Measurements from ENCODE around the gene SRA1. TPM values are rescaled to one million over a fixed set of nuclear protein-coding genes. Genes with fewer than 3 reads are reported as not detected.
"Not testable (repeated sequence)": the region's sequence is repeated elsewhere in the genome, so short reads cannot be mapped to it uniquely, and the experiment has no call there.

The SRA1 gene
- total and polyA plus RNA-seq, 5 experiments from 2014 or later: 26.7 to 37.5 (median 28.3) TPM

GRCh38 chr5:140591747-140592372, 34.6 kb upstream of the SRA1 start:
- peak overlapping the region in 1 of 10 donors; percentile 7 for H3K4me3 Mint-ChIP-seq
- peaks cover 0 to 5% (median 0%) of the 10 kb centered on the region in 5 donors for H3K27me3 Mint-ChIP-seq

GRCh38 chr5:140590861-140591260, 33.6 kb upstream of the SRA1 start:
- H3K9me3 Mint-ChIP-seq: no peaks in the 10 kb centered on the region
- ATAC-seq: no peak
- no peaks in the 10 kb centered on the region for H3K36me3 Mint-ChIP-seq
- POLR2A ChIA-PET: no interaction called here
- no peak overlapping the region for H3K4me3 Mint-ChIP-seq
- no peak overlapping the region for H3K27ac Mint-ChIP-seq
- H3K4me1 Mint-ChIP-seq: peaks cover 0 to 1% (median 0%) of the 10 kb centered on the region in 4 donors
- DNase-seq: no peak
- peaks cover 0 to 5% (median 0%) of the 10 kb centered on the region in 5 donors for H3K27me3 Mint-ChIP-seq

More at GRCh38 chr5:140591747-140592372, 34.6 kb upstream of the SRA1 start:
- DNase-seq (no peak), ATAC-seq (no peak)
- POLR2A ChIA-PET: no interaction called here
- no peaks in the 10 kb centered on the region for H3K36me3 Mint-ChIP-seq
- H3K27ac Mint-ChIP-seq: no peak overlapping the region
- H3K9me3 Mint-ChIP-seq: no peaks in the 10 kb centered on the region
- H3K4me1 Mint-ChIP-seq: peaks cover 0 to 1% (median 0%) of the 10 kb centered on the region in 4 donors

- DNase-seq: no peak
- Mint-ChIP-seq H3K27me3 (peaks cover 0 to 4% (median under 1%) of the 10 kb centered on the region in 5 donors), H3K27ac (peak overlapping the region in 1 of 10 donors; percentile 6), H3K4me3 (no peak overlapping the region), H3K4me1 (no peaks in the 10 kb centered on the region), H3K9me3 (peaks cover 0 to 5% (median under 1%) of the 10 kb centered on the region in 9 donors), H3K36me3 (peaks cover 0 to 6% (median under 1%) of the 10 kb centered on the region in 3 donors)
- no peak for ATAC-seq
- POLR2A ChIA-PET: no interaction called here
Observed at GRCh38 chr5:140588311-140589070, 31.2 kb upstream of the SRA1 start.

- Mint-ChIP-seq H3K4me3 (no peak overlapping the region), H3K4me1 (no peaks in the 10 kb centered on the region), H3K27ac (no peak overlapping the region), H3K36me3 (peaks cover 0 to 8% (median 4%) of the 10 kb centered on the region in 3 donors), H3K27me3 (peaks cover 0 to 10% (median 7%) of the 10 kb centered on the region in 5 donors), H3K9me3 (peaks cover 0 to 11% (median 5%) of the 10 kb centered on the region in 9 donors)
- POLR2A ChIA-PET: no interaction called here
- ATAC-seq (no peak), DNase-seq (no peak)
Observed at GRCh38 chr5:140587495-140587894, 30.2 kb upstream of the SRA1 start.

- H3K27me3 Mint-ChIP-seq: peaks cover 4 to 20% (median 9%) of the 10 kb centered on the region in 5 donors
- H3K4me1 Mint-ChIP-seq, DNase-seq, H3K27ac Mint-ChIP-seq, POLR2A ChIA-PET, H3K4me3 Mint-ChIP-seq, ATAC-seq: not testable (repeated sequence)
- peaks cover 0 to 13% (median 4%) of the 10 kb centered on the region in 3 donors for H3K36me3 Mint-ChIP-seq
- peaks cover 0 to 11% (median 6%) of the 10 kb centered on the region in 9 donors for H3K9me3 Mint-ChIP-seq
Observed at GRCh38 chr5:140579188-140579747, 22.0 kb upstream of the SRA1 start.

- POLR2A ChIA-PET: interaction anchor here (1.5 kb wide), 1 partner anchor 11 kb away, joined by 3 read pairs; no protein-coding TSS in a partner anchor
- DNase-seq (no peak), ATAC-seq (peak; percentile 65 to 78)
- peaks cover 0 to 5% (median 0%) of the 10 kb centered on the region in 3 donors for H3K36me3 Mint-ChIP-seq
- H3K27ac Mint-ChIP-seq: peak overlapping the region in 4 of 10 donors; percentile 7 to 43 (median 20)
- H3K4me3 Mint-ChIP-seq: peak overlapping the region in 1 of 10 donors; percentile 24
- peaks cover 0 to 9% (median 4%) of the 10 kb centered on the region in 5 donors for H3K27me3 Mint-ChIP-seq
- no peaks in the 10 kb centered on the region for H3K9me3 Mint-ChIP-seq
- H3K4me1 Mint-ChIP-seq: peaks cover 3 to 8% (median 7%) of the 10 kb centered on the region in 4 donors
Observed at GRCh38 chr5:140576776-140577201, 19.5 kb upstream of the SRA1 start.

GRCh38 chr5:140575309-140575708, 18.0 kb upstream of the SRA1 start:
- Mint-ChIP-seq H3K4me1 (peaks cover 4 to 12% (median 9%) of the 10 kb centered on the region in 4 donors), H3K36me3 (peaks cover 0 to 6% (median 0%) of the 10 kb centered on the region in 3 donors), H3K9me3 (no peaks in the 10 kb centered on the region), H3K4me3 (no peak overlapping the region), H3K27ac (peak overlapping the region in 1 of 10 donors; percentile 48), H3K27me3 (peaks cover 0 to 2% (median 0%) of the 10 kb centered on the region in 5 donors)
- POLR2A ChIA-PET: interaction anchor here (0.6 to 1.5 kb wide), 2 partner anchors 9 to 29 kb away, joined by 3 to 4 read pairs; no protein-coding TSS in a partner anchor
- DNase-seq (no peak), ATAC-seq (no peak)

- no peak for DNase-seq
- H3K4me1 Mint-ChIP-seq: peaks cover 9 to 24% (median 21%) of the 10 kb centered on the region in 4 donors
- ATAC-seq: no peak
- no peaks in the 10 kb centered on the region for H3K9me3 Mint-ChIP-seq
- H3K27ac Mint-ChIP-seq: peak overlapping the region in 2 of 10 donors; percentile 10 to 60
- H3K36me3 Mint-ChIP-seq: peaks cover 0 to 8% (median 0%) of the 10 kb centered on the region in 3 donors
- H3K27me3 Mint-ChIP-seq: no peaks in the 10 kb centered on the region
- POLR2A ChIA-PET: no interaction called here
- H3K4me3 Mint-ChIP-seq: no peak overlapping the region
Observed at GRCh38 chr5:140574165-140574564, 16.9 kb upstream of the SRA1 start.

GRCh38 chr5:140573683-140574082, 16.4 kb upstream of the SRA1 start:
- ATAC-seq (no peak), DNase-seq (no peak)
- Mint-ChIP-seq H3K4me1 (peaks cover 13 to 28% (median 26%) of the 10 kb centered on the region in 4 donors), H3K4me3 (no peak overlapping the region), H3K27me3 (no peaks in the 10 kb centered on the region), H3K36me3 (peaks cover 0 to 8% (median 0%) of the 10 kb centered on the region in 3 donors), H3K27ac (no peak overlapping the region), H3K9me3 (no peaks in the 10 kb centered on the region)
- POLR2A ChIA-PET: no interaction called here

GRCh38 chr5:140571105-140571504, 13.8 kb upstream of the SRA1 start:
- no peaks in the 10 kb centered on the region for H3K9me3 Mint-ChIP-seq
- POLR2A ChIA-PET: no interaction called here
- ATAC-seq (no peak), DNase-seq (no peak)
- H3K36me3 Mint-ChIP-seq: peaks cover 0 to 25% (median 10%) of the 10 kb centered on the region in 3 donors
- peak overlapping the region in 7 of 10 donors; percentile 32 to 98 (median 73) for H3K27ac Mint-ChIP-seq
- peak overlapping the region in 1 of 10 donors; percentile 8 for H3K4me3 Mint-ChIP-seq
- no peaks in the 10 kb centered on the region for H3K27me3 Mint-ChIP-seq
- H3K4me1 Mint-ChIP-seq: peaks cover 26 to 45% (median 42%) of the 10 kb centered on the region in 4 donors

- Mint-ChIP-seq H3K4me1 (peaks cover 30 to 49% (median 49%) of the 10 kb centered on the region in 4 donors), H3K27ac (peak overlapping the region in 9 of 10 donors; percentile 96 to 99 (median 97)), H3K9me3 (no peaks in the 10 kb centered on the region), H3K27me3 (no peaks in the 10 kb centered on the region), H3K4me3 (peak overlapping the region in 4 of 10 donors; percentile 15 to 72 (median 47)), H3K36me3 (peaks cover 0 to 25% (median 10%) of the 10 kb centered on the region in 3 donors)
- POLR2A ChIA-PET: interaction anchor here (1.1 to 1.2 kb wide), 2 partner anchors 18 to 22 kb away, joined by 3 to 4 read pairs; no protein-coding TSS in a partner anchor
- no peak for DNase-seq
- no peak for ATAC-seq
Observed at GRCh38 chr5:140570488-140570887, 13.2 kb upstream of the SRA1 start.

GRCh38 chr5:140570058-140570457, 12.8 kb upstream of the SRA1 start:
- Mint-ChIP-seq H3K4me3 (peak overlapping the region in 4 of 10 donors; percentile 15 to 72 (median 47)), H3K36me3 (peaks cover 0 to 25% (median 10%) of the 10 kb centered on the region in 3 donors), H3K27me3 (no peaks in the 10 kb centered on the region), H3K9me3 (no peaks in the 10 kb centered on the region), H3K4me1 (peaks cover 33 to 53% (median 53%) of the 10 kb centered on the region in 4 donors), H3K27ac (peak overlapping the region; percentile 93 to 99 (median 97))
- POLR2A ChIA-PET: interaction anchor here (0.7 to 1.6 kb wide), 6 partner anchors 8 to 69 kb away, joined by 3 to 7 read pairs (median 4); partner anchors contain the start of genes CD14, SRA1 and TMCO6
- no peak for ATAC-seq
- DNase-seq: no peak

All from naive thymus-derived CD8-positive, alpha-beta T cell (primary cell).